HepG2 (cell line): Measurements from ENCODE around the gene CISD2.
"Not testable (repeated sequence)": the region's sequence is repeated elsewhere in the genome, so short reads cannot be mapped to it uniquely, and the experiment has no call there.

Experiments
- ARID3A ChIP-seq: IDR thresholded peaks from 2 replicates; pipeline ENCODE4 v1.6.1; 2012; ENCODE audit warnings: low read depth, low read length, improper control_type of control experiment
- CTCF ChIP-seq: sonication (generic); formaldehyde crosslinking; IDR thresholded peaks from 2 replicates; pipeline ENCODE4 v1.5.0; 2020; ENCODE audit warnings: mild to moderate bottlenecking, missing genetic modification reagents, moderate library complexity
- HNRNPUL1 ChIP-seq: fragments of 200-400 bp; formaldehyde crosslinking; IDR thresholded peaks from 2 replicates; pipeline ENCODE4 v1.6.1; 2017; ENCODE audit warnings: low read depth, mild to moderate bottlenecking, low read length, moderate library complexity
- HOXA7 ChIP-seq: sonication (generic); formaldehyde crosslinking; IDR thresholded peaks from 2 replicates; pipeline ENCODE4 v1.8.1; 2022; ENCODE audit warnings: mild to moderate bottlenecking, missing genetic modification reagents, moderate library complexity
- JUNB ChIP-seq: sonication (generic); formaldehyde crosslinking; IDR thresholded peaks from 2 replicates; pipeline ENCODE4 v1.8.0; 2022; ENCODE audit warnings: missing genetic modification reagents, mild to moderate bottlenecking, borderline replicate concordance
- PHB2 ChIP-seq: fragments of 450-650 bp; IDR thresholded peaks from 2 replicates; pipeline ENCODE4 v1.6.1; 2018; ENCODE audit not compliant: partially characterized antibody
- POLR2AphosphoS2 ChIP-seq: IDR thresholded peaks from 2 replicates; pipeline ENCODE4 v1.6.1; 2011; ENCODE audit warnings: low read depth, low read length, improper control_type of control experiment
- SRSF1 ChIP-seq: fragments of 200-400 bp; formaldehyde crosslinking; optimal IDR thresholded peaks from 2 replicates; pipeline ENCODE3; 2017; ENCODE audit warnings: mild to moderate bottlenecking, low read depth, low read length, moderate library complexity
- ZNF367 ChIP-seq: sonication (generic); formaldehyde crosslinking; IDR thresholded peaks from 2 replicates; pipeline ENCODE4 v1.4.0; 2020; ENCODE audit warnings: missing genetic modification reagents, borderline replicate concordance
- ZNF772 ChIP-seq: sonication (generic); formaldehyde crosslinking; IDR thresholded peaks from 2 replicates; pipeline ENCODE4 v1.5.0; 2020; ENCODE audit warnings: mild to moderate bottlenecking, missing genetic modification reagents

- not testable (repeated sequence) for TF ChIP-seq CTCF (CRISPR knock-in tag); ZNF367 (CRISPR knock-in tag); JUNB; PHB2; ARID3A; SRSF1; POLR2AphosphoS2; HNRNPUL1; HOXA7 (CRISPR knock-in tag); ZNF772 (CRISPR knock-in tag)
Measured at GRCh38 chr4:102896547-102896946, 27.8 kb downstream of the CISD2 start.
